HG02938 (cell line): ENCODE data around the gene CEACAM4.

Source experiments
- ATAC-seq: cut with Tn5 transposase; IDR thresholded peaks from one replicate; pipeline ENCODE4 v1.9.1; 2021; ENCODE audit warnings: mild to moderate bottlenecking, moderate library complexity; ENCODE audit not compliant: unreplicated experiment

CEACAM4 gene

GRCh38 chr19:41617941-41618730 lies 8.7 kb downstream of the CEACAM4 start:
- ATAC-seq = no peak

GRCh38 chr19:41616792-41617621 lies 9.9 kb downstream of the CEACAM4 start:
- no peak for ATAC-seq

- ATAC-seq = no peak
Measured at GRCh38 chr19:41615207-41615606, 11.7 kb downstream of the CEACAM4 start.

- ATAC-seq = no peak
Measured at GRCh38 chr19:41612483-41612882, 14.4 kb downstream of the CEACAM4 start.

GRCh38 chr19:41610789-41611188 lies 16.1 kb downstream of the CEACAM4 start:
- ATAC-seq = no peak

- ATAC-seq = no peak
Measured at GRCh38 chr19:41607668-41608067, 19.2 kb downstream of the CEACAM4 start.

GRCh38 chr19:41606215-41606837 lies 20.5 kb downstream of the CEACAM4 start:
- ATAC-seq = no peak

- ATAC-seq = no peak
Measured at GRCh38 chr19:41604831-41605230, 22.0 kb downstream of the CEACAM4 start.

GRCh38 chr19:41601771-41602170 lies 25.1 kb downstream of the CEACAM4 start:
- no peak for ATAC-seq

GRCh38 chr19:41599175-41599966 lies 27.5 kb downstream of the CEACAM4 start:
- ATAC-seq = no peak

- no peak for ATAC-seq
Measured at GRCh38 chr19:41597600-41598041, 29.3 kb downstream of the CEACAM4 start.

- ATAC-seq = no peak
Measured at GRCh38 chr19:41595890-41596280, 31.0 kb downstream of the CEACAM4 start.

GRCh38 chr19:41595258-41595889 lies 31.5 kb downstream of the CEACAM4 start:
- peak; percentile 70 for ATAC-seq

- no peak for ATAC-seq
Measured at GRCh38 chr19:41591951-41592562, 34.8 kb downstream of the CEACAM4 start.

- no peak for ATAC-seq
Measured at GRCh38 chr19:41590936-41591335, 35.9 kb downstream of the CEACAM4 start.

GRCh38 chr19:41589371-41589770 lies 37.5 kb downstream of the CEACAM4 start:
- no peak for ATAC-seq

GRCh38 chr19:41588497-41589209 lies 38.2 kb downstream of the CEACAM4 start:
- ATAC-seq = no peak

- ATAC-seq = no peak
Measured at GRCh38 chr19:41587838-41588210, 39.0 kb downstream of the CEACAM4 start.

- ATAC-seq = no peak
Measured at GRCh38 chr19:41587101-41587837, 39.6 kb downstream of the CEACAM4 start.
